ENCODE measurements around the gene N4BP2.

DNA sequence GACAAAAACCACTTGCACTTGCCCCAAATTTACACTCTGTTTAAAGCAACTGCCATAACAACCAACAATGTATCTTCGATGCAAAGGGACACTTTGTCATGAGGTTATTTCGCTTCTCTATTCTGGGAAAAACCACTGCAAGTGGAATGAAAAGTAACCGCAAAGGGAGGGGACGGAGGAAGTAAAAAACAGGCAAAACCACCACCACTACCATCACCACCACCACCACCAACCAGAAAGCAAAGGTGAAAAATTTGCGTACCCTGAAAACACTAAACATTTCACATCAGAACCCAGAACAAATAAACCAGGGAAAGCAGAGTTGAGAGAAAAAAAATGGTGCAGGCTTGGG is 1.2 kb upstream of the N4BP2 start:
- TF ChIP-seq, protein P1, sequence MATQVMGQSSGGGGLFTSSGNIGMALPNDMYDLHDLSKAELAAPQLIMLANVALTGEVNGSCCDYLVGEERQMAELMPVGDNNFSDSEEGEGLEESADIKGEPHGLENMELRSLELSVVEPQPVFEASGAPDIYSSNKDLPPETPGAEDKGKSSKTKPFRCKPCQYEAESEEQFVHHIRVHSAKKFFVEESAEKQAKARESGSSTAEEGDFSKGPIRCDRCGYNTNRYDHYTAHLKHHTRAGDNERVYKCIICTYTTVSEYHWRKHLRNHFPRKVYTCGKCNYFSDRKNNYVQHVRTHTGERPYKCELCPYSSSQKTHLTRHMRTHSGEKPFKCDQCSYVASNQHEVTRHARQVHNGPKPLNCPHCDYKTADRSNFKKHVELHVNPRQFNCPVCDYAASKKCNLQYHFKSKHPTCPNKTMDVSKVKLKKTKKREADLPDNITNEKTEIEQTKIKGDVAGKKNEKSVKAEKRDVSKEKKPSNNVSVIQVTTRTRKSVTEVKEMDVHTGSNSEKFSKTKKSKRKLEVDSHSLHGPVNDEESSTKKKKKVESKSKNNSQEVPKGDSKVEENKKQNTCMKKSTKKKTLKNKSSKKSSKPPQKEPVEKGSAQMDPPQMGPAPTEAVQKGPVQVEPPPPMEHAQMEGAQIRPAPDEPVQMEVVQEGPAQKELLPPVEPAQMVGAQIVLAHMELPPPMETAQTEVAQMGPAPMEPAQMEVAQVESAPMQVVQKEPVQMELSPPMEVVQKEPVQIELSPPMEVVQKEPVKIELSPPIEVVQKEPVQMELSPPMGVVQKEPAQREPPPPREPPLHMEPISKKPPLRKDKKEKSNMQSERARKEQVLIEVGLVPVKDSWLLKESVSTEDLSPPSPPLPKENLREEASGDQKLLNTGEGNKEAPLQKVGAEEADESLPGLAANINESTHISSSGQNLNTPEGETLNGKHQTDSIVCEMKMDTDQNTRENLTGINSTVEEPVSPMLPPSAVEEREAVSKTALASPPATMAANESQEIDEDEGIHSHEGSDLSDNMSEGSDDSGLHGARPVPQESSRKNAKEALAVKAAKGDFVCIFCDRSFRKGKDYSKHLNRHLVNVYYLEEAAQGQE (IDR thresholded peaks at IDR 0.05; ENCODE audit: insufficient replicate concordance, low read depth): no peak
- TF ChIP-seq, protein P2, sequence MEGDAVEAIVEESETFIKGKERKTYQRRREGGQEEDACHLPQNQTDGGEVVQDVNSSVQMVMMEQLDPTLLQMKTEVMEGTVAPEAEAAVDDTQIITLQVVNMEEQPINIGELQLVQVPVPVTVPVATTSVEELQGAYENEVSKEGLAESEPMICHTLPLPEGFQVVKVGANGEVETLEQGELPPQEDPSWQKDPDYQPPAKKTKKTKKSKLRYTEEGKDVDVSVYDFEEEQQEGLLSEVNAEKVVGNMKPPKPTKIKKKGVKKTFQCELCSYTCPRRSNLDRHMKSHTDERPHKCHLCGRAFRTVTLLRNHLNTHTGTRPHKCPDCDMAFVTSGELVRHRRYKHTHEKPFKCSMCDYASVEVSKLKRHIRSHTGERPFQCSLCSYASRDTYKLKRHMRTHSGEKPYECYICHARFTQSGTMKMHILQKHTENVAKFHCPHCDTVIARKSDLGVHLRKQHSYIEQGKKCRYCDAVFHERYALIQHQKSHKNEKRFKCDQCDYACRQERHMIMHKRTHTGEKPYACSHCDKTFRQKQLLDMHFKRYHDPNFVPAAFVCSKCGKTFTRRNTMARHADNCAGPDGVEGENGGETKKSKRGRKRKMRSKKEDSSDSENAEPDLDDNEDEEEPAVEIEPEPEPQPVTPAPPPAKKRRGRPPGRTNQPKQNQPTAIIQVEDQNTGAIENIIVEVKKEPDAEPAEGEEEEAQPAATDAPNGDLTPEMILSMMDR (IDR thresholded peaks at IDR 0.05; ENCODE audit: insufficient read depth, low read length): no peak
